Hematopoietic multipotent progenitor cell treated with erythropoietin and hydrocortisone succinate and interleukin-3 and kit ligand, for 6 days (in vitro differentiated cells): ENCODE measurements around the gene PCBP3.
"Not testable (repeated sequence)": the region's sequence is repeated elsewhere in the genome, so short reads cannot be mapped to it uniquely, and the experiment has no call there.

Experiments used
- DNase-seq: peaks from one replicate; pipeline ENCODE4 v3.0.0-alpha.2; 2015

The PCBP3 gene

GRCh38 chr21:45792682-45793383 is 149.3 kb downstream of the PCBP3 start:
- DNase-seq, result no peak

- no peak for DNase-seq
Observed at GRCh38 chr21:45794027-45794426, 150.5 kb downstream of the PCBP3 start.

GRCh38 chr21:45796003-45796402 is 152.5 kb downstream of the PCBP3 start:
- DNase-seq, result no peak

GRCh38 chr21:45797338-45797737 is 153.8 kb downstream of the PCBP3 start:
- DNase-seq, result no peak

- no peak for DNase-seq
Observed at GRCh38 chr21:45799765-45800338, 156.3 kb downstream of the PCBP3 start.

GRCh38 chr21:45800339-45801080 is 157.0 kb downstream of the PCBP3 start:
- no peak for DNase-seq

- DNase-seq, result no peak
Observed at GRCh38 chr21:45801129-45801964, 157.8 kb downstream of the PCBP3 start.

- no peak for DNase-seq
Observed at GRCh38 chr21:45801989-45802388, 158.5 kb downstream of the PCBP3 start.

GRCh38 chr21:45802425-45802824 is 158.9 kb downstream of the PCBP3 start:
- DNase-seq, result no peak

GRCh38 chr21:45802956-45803617 is 159.6 kb downstream of the PCBP3 start:
- DNase-seq, result no peak

GRCh38 chr21:45803618-45804340 is 160.3 kb downstream of the PCBP3 start:
- DNase-seq, result no peak

GRCh38 chr21:45804809-45805313 is 161.3 kb downstream of the PCBP3 start:
- no peak for DNase-seq

GRCh38 chr21:45805321-45805720 is 161.8 kb downstream of the PCBP3 start:
- DNase-seq, result no peak

- DNase-seq, result no peak
Observed at GRCh38 chr21:45806042-45806441, 162.5 kb downstream of the PCBP3 start.

- not testable (repeated sequence) for DNase-seq
Observed at GRCh38 chr21:45808663-45809062, 165.1 kb downstream of the PCBP3 start.

- no peak for DNase-seq
Observed at GRCh38 chr21:45809421-45809820, 165.9 kb downstream of the PCBP3 start.

- DNase-seq, result no peak
Observed at GRCh38 chr21:45811136-45811535, 167.6 kb downstream of the PCBP3 start.

- DNase-seq, result not testable (repeated sequence)
Observed at GRCh38 chr21:45814210-45814940, 170.8 kb downstream of the PCBP3 start.

- not testable (repeated sequence) for DNase-seq
Observed at GRCh38 chr21:45815781-45816180, 172.3 kb downstream of the PCBP3 start.

GRCh38 chr21:45816794-45817193 is 173.3 kb downstream of the PCBP3 start:
- no peak for DNase-seq

GRCh38 chr21:45817345-45817744 is 173.8 kb downstream of the PCBP3 start:
- DNase-seq, result no peak
